Measurements from ENCODE around the gene HLA-B.

HLA-B gene

DNA sequence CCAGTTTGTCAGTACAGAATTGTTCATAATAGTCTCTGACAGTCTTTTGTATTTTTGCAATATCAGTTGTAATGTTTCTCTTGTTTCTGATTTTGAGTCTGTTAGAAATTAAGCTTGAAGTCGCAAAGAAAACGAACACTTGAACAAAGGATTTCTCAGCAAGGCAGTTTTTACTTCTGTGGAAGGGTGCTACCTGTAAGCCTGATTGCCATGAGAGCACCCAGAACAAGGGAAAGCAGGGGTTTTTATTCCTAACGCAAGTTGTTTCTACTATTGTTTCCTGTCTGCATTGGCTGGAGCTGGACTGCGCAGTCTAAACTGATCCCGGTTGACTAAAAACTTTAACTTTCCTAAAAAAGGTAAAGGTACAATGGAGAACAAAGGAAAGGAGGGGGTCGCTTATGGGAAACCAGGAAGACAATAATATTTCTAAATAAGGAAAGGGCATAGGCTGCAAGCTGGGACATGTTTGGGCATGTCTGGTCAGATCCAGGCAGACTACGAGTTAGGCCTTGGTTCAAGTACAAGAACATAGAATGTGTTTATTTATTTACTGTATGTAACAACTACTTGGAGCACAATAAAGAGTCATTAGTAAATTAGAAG is 28.5 kb downstream of the HLA-B start (continued):
- no peak for TF ChIP-seq CSRNP3 (CRISPR knock-in tag; IDR thresholded peaks at IDR 0.05)

DNA sequence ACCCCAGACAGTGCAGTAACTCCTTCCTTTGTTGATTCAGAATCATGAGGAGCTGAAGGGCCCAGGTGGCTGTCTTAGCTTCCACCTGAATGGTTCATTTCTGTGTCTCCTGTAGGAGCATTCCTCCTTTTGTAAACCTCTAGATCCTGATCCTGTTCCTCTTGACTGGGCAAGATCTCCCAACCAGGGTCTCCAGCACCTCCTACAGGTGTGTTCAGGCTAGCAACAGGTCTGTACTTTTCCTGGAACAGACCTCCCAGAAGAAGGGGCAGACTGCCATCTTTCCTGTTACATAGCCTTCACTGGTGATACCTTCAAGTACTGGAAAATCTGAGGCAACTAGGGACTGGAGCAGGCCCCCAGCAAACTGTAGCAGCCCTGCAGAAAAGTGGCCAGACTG is 35.2 kb downstream of the HLA-B start:
- no peak for ATAC-seq
- no peak for TF ChIP-seq ZFP30 (CRISPR knock-in tag; IDR thresholded peaks at IDR 0.05)
- no peak for TF ChIP-seq ESRRG (CRISPR knock-in tag; IDR thresholded peaks at IDR 0.05)
- TF ChIP-seq ZFP3 (CRISPR knock-in tag; IDR thresholded peaks at IDR 0.05) = no peak
- TF ChIP-seq CSDC2 (CRISPR knock-in tag; IDR thresholded peaks at IDR 0.05) = no peak
- TF ChIP-seq CSRNP3 (CRISPR knock-in tag; IDR thresholded peaks at IDR 0.05) = no peak
- TF ChIP-seq TSHZ2 (CRISPR knock-in tag; IDR thresholded peaks at IDR 0.05) = no peak
- TF ChIP-seq PATZ1 (CRISPR knock-in tag; IDR thresholded peaks at IDR 0.05; ENCODE audit: borderline replicate concordance) = no peak
- no peak for TF ChIP-seq ARNTL (CRISPR knock-in tag; IDR thresholded peaks at IDR 0.05; ENCODE audit: borderline replicate concordance, low read depth)
- TF ChIP-seq TOX (CRISPR knock-in tag; IDR thresholded peaks at IDR 0.05; ENCODE audit: borderline replicate concordance) = no peak
- TF ChIP-seq BACH2 (CRISPR knock-in tag; IDR thresholded peaks at IDR 0.05; ENCODE audit: borderline replicate concordance) = no peak
- TF ChIP-seq GLIS3 (CRISPR knock-in tag; IDR thresholded peaks at IDR 0.05) = no peak
- TF ChIP-seq OSR1 (CRISPR knock-in tag; IDR thresholded peaks at IDR 0.05) = no peak
- TF ChIP-seq SNAI2 (CRISPR knock-in tag; IDR thresholded peaks at IDR 0.05) = no peak
- TF ChIP-seq ISL1 (CRISPR knock-in tag; IDR thresholded peaks at IDR 0.05) = no peak
- TF ChIP-seq RARB (CRISPR knock-in tag; IDR thresholded peaks at IDR 0.05) = no peak
- TF ChIP-seq ZNF8 (CRISPR knock-in tag; IDR thresholded peaks at IDR 0.05) = no peak
- TF ChIP-seq, protein P1, sequence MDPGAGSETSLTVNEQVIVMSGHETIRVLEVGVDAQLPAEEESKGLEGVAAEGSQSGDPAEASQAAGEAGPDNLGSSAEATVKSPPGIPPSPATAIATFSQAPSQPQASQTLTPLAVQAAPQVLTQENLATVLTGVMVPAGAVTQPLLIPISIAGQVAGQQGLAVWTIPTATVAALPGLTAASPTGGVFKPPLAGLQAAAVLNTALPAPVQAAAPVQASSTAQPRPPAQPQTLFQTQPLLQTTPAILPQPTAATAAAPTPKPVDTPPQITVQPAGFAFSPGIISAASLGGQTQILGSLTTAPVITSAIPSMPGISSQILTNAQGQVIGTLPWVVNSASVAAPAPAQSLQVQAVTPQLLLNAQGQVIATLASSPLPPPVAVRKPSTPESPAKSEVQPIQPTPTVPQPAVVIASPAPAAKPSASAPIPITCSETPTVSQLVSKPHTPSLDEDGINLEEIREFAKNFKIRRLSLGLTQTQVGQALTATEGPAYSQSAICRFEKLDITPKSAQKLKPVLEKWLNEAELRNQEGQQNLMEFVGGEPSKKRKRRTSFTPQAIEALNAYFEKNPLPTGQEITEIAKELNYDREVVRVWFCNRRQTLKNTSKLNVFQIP (CRISPR knock-in tag; IDR thresholded peaks at IDR 0.05; ENCODE audit: borderline replicate concordance, low read depth) = no peak

- no peak for ATAC-seq
- no peak for TF ChIP-seq CSRNP3 (CRISPR knock-in tag; IDR thresholded peaks at IDR 0.05)
- TF ChIP-seq ISL1 (CRISPR knock-in tag; IDR thresholded peaks at IDR 0.05) = no peak
- TF ChIP-seq, protein P2, sequence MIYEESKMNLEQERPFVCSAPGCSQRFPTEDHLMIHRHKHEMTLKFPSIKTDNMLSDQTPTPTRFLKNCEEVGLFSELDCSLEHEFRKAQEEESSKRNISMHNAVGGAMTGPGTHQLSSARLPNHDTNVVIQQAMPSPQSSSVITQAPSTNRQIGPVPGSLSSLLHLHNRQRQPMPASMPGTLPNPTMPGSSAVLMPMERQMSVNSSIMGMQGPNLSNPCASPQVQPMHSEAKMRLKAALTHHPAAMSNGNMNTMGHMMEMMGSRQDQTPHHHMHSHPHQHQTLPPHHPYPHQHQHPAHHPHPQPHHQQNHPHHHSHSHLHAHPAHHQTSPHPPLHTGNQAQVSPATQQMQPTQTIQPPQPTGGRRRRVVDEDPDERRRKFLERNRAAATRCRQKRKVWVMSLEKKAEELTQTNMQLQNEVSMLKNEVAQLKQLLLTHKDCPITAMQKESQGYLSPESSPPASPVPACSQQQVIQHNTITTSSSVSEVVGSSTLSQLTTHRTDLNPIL (CRISPR knock-in tag; IDR thresholded peaks at IDR 0.05; ENCODE audit: low read depth) = no peak
- no peak for TF ChIP-seq ARNTL (CRISPR knock-in tag; IDR thresholded peaks at IDR 0.05; ENCODE audit: borderline replicate concordance, low read depth)
- no peak for TF ChIP-seq ZFP3 (CRISPR knock-in tag; IDR thresholded peaks at IDR 0.05)
- no peak for TF ChIP-seq TSHZ2 (CRISPR knock-in tag; IDR thresholded peaks at IDR 0.05)
- TF ChIP-seq ZNF70 (CRISPR knock-in tag; IDR thresholded peaks at IDR 0.05) = no peak
- TF ChIP-seq OSR1 (CRISPR knock-in tag; IDR thresholded peaks at IDR 0.05) = no peak
- TF ChIP-seq ESRRG (CRISPR knock-in tag; IDR thresholded peaks at IDR 0.05) = no peak
- TF ChIP-seq ZNF565 (CRISPR knock-in tag; conservative IDR thresholded peaks at IDR 0.05; ENCODE audit: low read depth) = no peak
- TF ChIP-seq ZC3H10 (CRISPR knock-in tag; IDR thresholded peaks at IDR 0.05) = no peak
Measured at GRCh38 chr6:31321005-31321707, 35.8 kb downstream of the HLA-B start.

All from SK-N-SH treated with all-trans-retinoic acid at 6 μM for 48 hours (cell line).